RPMI8226 (cell line): ENCODE data around the gene MLC1.

Experiments
- DNase-seq: peaks from one replicate; pipeline ENCODE4 v3.0.0-alpha.2; 2015

MLC1 gene

DNA sequence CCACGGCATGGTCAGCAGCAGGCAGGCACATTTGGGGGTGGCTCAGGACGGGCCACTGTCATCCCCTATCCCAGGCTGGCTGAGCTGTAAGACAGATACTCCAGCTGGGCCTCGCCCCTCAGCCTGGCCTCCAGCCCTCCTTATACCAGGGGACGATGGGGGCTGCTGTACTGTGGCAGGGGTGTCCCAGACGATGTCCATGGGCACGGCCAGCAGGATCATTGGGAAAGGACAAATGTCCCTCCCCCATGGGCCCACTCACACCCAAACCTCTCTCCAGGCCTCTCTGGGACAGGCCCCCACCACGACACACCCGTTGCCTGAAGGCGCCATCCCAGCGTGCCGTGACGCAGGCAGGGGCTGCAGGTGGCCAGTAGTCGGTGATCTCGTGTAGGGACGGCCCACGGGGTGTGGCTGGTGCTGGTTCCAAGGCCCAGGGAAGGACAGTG is 71.1 kb downstream of the MLC1 start:
- no peak for DNase-seq

DNA sequence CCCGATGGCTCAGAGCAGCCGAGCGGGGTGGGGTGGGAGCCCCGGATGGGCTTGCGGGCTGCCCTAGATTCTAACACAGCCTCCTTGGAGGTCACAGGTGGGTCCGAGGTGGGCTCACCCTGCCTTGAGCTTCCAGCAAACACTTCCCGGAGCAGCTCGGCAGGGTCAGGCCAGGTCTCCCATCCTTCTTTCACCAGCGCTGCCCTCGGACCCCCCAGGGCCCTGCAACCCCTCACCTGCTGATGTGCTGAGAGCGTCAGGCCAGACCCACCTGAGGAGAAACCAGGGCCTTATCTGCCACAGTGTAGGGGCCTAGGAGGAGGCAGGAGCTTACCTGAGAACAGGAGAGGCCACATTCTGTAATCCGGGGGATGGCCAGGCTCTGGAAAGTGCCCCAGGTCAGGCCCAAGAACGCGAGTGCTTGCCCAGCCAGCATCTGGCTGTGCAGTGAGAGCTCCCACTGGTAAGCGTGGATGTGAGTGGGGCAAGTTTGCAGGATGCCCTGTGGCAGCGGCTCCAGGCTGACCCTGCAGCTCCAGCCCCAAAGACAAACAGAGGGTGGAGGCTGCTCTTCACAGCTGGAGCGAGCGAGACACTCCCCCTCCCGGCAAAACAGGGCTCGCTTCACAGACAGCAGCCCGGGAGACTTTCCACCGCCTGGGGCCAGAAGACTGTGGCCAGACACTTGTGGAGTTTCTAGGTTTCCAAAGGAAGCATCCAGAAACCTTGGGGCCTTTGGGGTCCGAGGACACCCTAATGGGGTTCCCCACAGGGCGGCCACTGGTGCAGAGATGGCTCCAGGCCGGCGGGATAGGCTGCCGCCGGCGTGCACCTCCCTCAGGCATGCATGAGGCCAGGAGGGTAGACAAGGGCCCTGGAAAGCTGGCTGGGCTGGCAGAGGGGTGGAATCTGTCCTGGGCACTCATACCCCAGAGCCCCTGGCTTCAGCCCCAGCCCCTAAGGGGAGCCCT is 72.7 kb downstream of the MLC1 start, which contains the start of gene IL17REL:
TSS of gene IL17REL (minus strand) at position 555 of the 971 bp plus-strand sequence. CDS start at position 436, 119 bp downstream.
- DNase-seq, result no peak

- DNase-seq, result no peak
Measured at GRCh38 chr22:50011447-50012210, 73.6 kb downstream of the MLC1 start.

DNA sequence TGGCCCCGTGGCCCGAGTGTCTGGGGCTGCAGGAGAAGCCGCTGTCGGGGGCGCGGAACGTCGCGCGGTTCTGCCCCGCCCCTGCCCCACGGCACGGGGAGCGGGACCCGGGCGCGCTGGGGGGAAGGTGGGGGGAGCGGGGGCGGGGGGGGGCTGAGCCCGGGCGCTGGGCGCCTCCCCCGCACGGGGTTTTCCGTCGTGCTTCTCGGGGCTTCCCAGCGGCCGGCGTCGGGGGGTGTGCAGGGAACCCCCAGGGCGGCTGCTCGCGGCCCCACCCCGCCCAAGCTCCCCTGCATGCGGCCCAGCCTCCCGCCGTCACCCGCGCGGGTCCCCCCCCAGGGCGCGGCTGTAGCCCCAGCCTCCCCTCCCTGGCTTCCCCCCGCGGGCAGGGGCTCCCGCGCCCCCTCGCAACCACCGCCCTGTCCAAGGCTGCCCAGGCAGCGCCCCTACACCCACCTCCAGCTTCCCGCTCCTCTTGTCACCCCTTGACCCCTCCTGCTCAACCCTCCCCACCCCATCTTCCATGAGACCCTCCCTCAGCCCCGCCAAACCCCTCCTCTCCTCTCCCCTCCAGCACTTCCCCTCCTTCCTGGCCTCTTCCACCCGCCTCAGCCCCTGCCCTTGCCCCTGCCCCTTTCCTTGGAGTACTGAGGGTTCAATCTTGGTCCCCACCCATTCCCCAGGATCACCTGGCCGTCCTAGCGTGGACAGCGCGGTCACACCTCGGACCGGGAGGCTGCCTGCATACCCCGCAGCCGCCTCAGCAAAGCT is 74.4 kb downstream of the MLC1 start:
- no peak for DNase-seq

GRCh38 chr22:50009765-50010675 is 75.2 kb downstream of the MLC1 start:
- no peak for DNase-seq
